ENCODE measurements around the gene RDX. TPM values are rescaled to one million over a fixed set of nuclear protein-coding genes. Genes with fewer than 3 reads are reported as not detected.

Gene RDX
- total and polyA plus RNA-seq, 2 experiments from 2014 or later: 45.2 to 226 TPM

DNA sequence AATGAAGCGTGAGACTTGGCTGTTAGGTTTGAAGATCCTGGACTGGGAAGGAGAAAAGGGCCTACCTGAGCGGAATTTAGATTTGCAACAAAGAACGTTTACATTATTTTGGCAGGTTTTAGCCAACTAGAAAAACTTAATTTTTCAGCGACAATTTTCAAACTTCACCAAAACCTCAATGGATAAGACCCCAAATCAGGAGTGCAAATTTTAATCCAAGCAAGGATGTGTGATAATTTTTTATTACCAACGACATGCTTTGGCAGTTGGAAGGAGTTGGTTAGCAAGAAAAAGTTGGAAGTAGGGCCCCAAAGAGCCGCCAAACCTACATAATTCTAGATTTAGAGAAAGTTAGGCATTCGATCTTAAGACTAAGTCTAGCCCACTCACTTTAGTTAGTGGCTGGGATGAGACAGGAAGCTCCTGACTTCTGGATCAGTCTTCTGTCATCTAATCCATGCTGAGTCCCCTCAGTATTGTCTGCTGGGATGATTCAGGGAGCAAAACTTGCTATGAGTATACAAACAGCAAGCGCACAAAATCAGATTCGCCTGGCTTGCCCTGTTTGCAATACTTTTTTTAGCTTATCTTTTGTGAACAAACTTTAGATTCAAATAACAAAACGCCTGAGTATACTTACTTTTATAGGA is 787 bp upstream of the RDX start:
- Mint-ChIP-seq H3K4me1 (peaks cover 39% of the 10 kb centered on the region), H3K4me3 (peak overlapping the region; percentile 80), H3K36me3 (ENCODE audit: low read depth) (no peaks in the 10 kb centered on the region; the same call in 2 of the 3 replicates), H3K27ac (peak overlapping the region; percentile 89), H3K9me3 (no peaks in the 10 kb centered on the region), H3K27me3 (ENCODE audit: insufficient read depth, low read depth, poor library complexity) (peaks cover 2% of the 10 kb centered on the region)
- Histone ChIP-seq H3K4me3 (peak overlapping the region; percentile 94), H3K27me3 (ENCODE audit: insufficient read depth) (no peaks in the 10 kb centered on the region), H4K20me1 (replicated peaks; ENCODE audit: insufficient read depth) (peaks cover 10% of the 10 kb centered on the region; the same call in 1 of the 2 replicates), H3K27ac (ENCODE audit: low read depth) (peak overlapping the region; percentile 78), H3K4me1 (ENCODE audit: insufficient read depth) (peaks cover 21% of the 10 kb centered on the region), H3F3A (replicated peaks; ENCODE audit: low read depth) (0 out of 2 replicates have a peak, but pooled peaks cover 3% of the 10 kb centered on the region), H3K9me2 (ENCODE audit: insufficient read depth) (no peaks in the 10 kb centered on the region), H3K4me2 (peak overlapping the region; percentile 80), H3K36me3 (ENCODE audit: insufficient read depth) (no peaks in the 10 kb centered on the region), H2AFZ (peak overlapping the region; percentile 47; the same call in 1 of the 2 replicates), H3K79me2 (replicated peaks; ENCODE audit: insufficient read depth) (peaks cover 35% of the 10 kb centered on the region)
- DNase-seq (ENCODE audit: low spot score): no peak
- no peak for ATAC-seq
- TF ChIP-seq JUNB (IDR thresholded peaks at IDR 0.05; ENCODE audit: unreplicated experiment) (no peak), EZH2 (IDR thresholded peaks at IDR 0.05; ENCODE audit: low read depth, unreplicated experiment) (no peak), EZH2phosphoT487 (IDR thresholded peaks at IDR 0.05; ENCODE audit: unreplicated experiment) (no peak), STAT1 (IDR thresholded peaks at IDR 0.05; ENCODE audit: unreplicated experiment) (no peak), ZNF114 (CRISPR knock-in tag; IDR thresholded peaks at IDR 0.05) (no peak), CREB1 (CRISPR knock-in tag; IDR thresholded peaks at IDR 0.05; ENCODE audit: low read depth) (no peak), NANOG (IDR thresholded peaks at IDR 0.05; ENCODE audit: borderline replicate concordance) (no peak), ZNF331 (CRISPR knock-in tag; IDR thresholded peaks at IDR 0.05; ENCODE audit: low read depth) (no peak), POLR2AphosphoS5 (IDR thresholded peaks at IDR 0.05; ENCODE audit: low read depth) (no peak)
- TF ChIP-seq, protein P1, sequence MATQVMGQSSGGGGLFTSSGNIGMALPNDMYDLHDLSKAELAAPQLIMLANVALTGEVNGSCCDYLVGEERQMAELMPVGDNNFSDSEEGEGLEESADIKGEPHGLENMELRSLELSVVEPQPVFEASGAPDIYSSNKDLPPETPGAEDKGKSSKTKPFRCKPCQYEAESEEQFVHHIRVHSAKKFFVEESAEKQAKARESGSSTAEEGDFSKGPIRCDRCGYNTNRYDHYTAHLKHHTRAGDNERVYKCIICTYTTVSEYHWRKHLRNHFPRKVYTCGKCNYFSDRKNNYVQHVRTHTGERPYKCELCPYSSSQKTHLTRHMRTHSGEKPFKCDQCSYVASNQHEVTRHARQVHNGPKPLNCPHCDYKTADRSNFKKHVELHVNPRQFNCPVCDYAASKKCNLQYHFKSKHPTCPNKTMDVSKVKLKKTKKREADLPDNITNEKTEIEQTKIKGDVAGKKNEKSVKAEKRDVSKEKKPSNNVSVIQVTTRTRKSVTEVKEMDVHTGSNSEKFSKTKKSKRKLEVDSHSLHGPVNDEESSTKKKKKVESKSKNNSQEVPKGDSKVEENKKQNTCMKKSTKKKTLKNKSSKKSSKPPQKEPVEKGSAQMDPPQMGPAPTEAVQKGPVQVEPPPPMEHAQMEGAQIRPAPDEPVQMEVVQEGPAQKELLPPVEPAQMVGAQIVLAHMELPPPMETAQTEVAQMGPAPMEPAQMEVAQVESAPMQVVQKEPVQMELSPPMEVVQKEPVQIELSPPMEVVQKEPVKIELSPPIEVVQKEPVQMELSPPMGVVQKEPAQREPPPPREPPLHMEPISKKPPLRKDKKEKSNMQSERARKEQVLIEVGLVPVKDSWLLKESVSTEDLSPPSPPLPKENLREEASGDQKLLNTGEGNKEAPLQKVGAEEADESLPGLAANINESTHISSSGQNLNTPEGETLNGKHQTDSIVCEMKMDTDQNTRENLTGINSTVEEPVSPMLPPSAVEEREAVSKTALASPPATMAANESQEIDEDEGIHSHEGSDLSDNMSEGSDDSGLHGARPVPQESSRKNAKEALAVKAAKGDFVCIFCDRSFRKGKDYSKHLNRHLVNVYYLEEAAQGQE (IDR thresholded peaks at IDR 0.05; ENCODE audit: unreplicated experiment): no peak
- TF ChIP-seq, protein P2, sequence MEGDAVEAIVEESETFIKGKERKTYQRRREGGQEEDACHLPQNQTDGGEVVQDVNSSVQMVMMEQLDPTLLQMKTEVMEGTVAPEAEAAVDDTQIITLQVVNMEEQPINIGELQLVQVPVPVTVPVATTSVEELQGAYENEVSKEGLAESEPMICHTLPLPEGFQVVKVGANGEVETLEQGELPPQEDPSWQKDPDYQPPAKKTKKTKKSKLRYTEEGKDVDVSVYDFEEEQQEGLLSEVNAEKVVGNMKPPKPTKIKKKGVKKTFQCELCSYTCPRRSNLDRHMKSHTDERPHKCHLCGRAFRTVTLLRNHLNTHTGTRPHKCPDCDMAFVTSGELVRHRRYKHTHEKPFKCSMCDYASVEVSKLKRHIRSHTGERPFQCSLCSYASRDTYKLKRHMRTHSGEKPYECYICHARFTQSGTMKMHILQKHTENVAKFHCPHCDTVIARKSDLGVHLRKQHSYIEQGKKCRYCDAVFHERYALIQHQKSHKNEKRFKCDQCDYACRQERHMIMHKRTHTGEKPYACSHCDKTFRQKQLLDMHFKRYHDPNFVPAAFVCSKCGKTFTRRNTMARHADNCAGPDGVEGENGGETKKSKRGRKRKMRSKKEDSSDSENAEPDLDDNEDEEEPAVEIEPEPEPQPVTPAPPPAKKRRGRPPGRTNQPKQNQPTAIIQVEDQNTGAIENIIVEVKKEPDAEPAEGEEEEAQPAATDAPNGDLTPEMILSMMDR (conservative IDR thresholded peaks at IDR 0.05; ENCODE audit: low read depth in 2 of 2): no peak
- TF ChIP-seq, protein P3, sequence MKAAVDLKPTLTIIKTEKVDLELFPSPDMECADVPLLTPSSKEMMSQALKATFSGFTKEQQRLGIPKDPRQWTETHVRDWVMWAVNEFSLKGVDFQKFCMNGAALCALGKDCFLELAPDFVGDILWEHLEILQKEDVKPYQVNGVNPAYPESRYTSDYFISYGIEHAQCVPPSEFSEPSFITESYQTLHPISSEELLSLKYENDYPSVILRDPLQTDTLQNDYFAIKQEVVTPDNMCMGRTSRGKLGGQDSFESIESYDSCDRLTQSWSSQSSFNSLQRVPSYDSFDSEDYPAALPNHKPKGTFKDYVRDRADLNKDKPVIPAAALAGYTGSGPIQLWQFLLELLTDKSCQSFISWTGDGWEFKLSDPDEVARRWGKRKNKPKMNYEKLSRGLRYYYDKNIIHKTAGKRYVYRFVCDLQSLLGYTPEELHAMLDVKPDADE (IDR thresholded peaks at IDR 0.05): no peak

Measured in GM23338 (cell line).